K562 (cell line): ENCODE measurements around the gene URGCP. TPM values are rescaled to one million over a fixed set of nuclear protein-coding genes. Genes with fewer than 3 reads are reported as not detected.
A peak's percentile ranks its signal among the peaks of the same experiment; 100 is the strongest.

ENCODE experiments used
- ATF7 ChIP-seq: fragments of 450-650 bp; IDR thresholded peaks from 2 replicates; pipeline ENCODE4 v1.7.1; 2014; ENCODE audit warnings: mild to moderate bottlenecking, moderate library complexity
- BRCA1 ChIP-seq, 2 experiments: fragments of 450-650 bp in 1 of 2; sonication (generic) in 1 of 2; formaldehyde crosslinking in 1 of 2; IDR thresholded peaks; 2 replicates each; pipeline versions ENCODE4 v1.5.0 to v1.6.1; 2017 to 2020; ENCODE audit warnings: mild to moderate bottlenecking in 1 of 2, missing genetic modification reagents in 1 of 2
- CCNT2 ChIP-seq: IDR thresholded peaks from 2 replicates; pipeline ENCODE4 v1.6.1; 2011; ENCODE audit warnings: borderline replicate concordance, low read depth, mild to moderate bottlenecking, moderate library complexity, mixed read lengths, low read length; ENCODE audit not compliant: insufficient read length; ENCODE audit errors: extremely low read depth
- JUND ChIP-seq, 2 experiments: IDR thresholded peaks; 2 replicates in 1 of 2; 3 replicates in 1 of 2; pipeline ENCODE4 v1.6.1; 2011; ENCODE audit warnings: borderline replicate concordance in 2 of 2, low read depth in 2 of 2, low read length in 2 of 2, improper control_type of control experiment in 1 of 2, missing biosample characterization in 1 of 2, missing genetic modification characterization in 1 of 2, missing genetic modification reagents in 1 of 2
- SETDB1 ChIP-seq: IDR thresholded peaks from one replicate; pipeline ENCODE4 v1.6.1; 2012; ENCODE audit warnings: low read length, control low read depth, inconsistent platforms
- ZNF143 ChIP-seq: sonication (generic); formaldehyde crosslinking; IDR thresholded peaks from 2 replicates; pipeline ENCODE4 v1.9.0; 2022; ENCODE audit warnings: mild to moderate bottlenecking, missing genetic modification reagents
- ZNF668 ChIP-seq: fragments of 250-450 bp; sonication (Bioruptor Pico); IDR thresholded peaks from 2 replicates; pipeline ENCODE4 v1.8.0; 2022; ENCODE audit warnings: mild to moderate bottlenecking, inconsistent platforms
- polyA plus RNA-seq, 8 experiments: library from polyadenylated mRNA; depleted of rRNA in 4 of 8; stranded (reverse) in 5 of 8; unstranded in 3 of 8; fragments of >200 nt; fragmentation: Nextera tagmentation in 2 of 8; fragmentation: Illumina TruSeq in 1 of 8; extraction: Ambion mirVana in 2 of 8; extraction: Trizol in 1 of 8; gene quantifications; 2 replicates each; pipeline versions ENCODE4 v1.2.1 to v1.2.3, GENCODE V29; 2011 to 2014; ENCODE audit warnings: inconsistent platforms in 1 of 8, missing spikeins in 1 of 8
- total RNA-seq, 7 experiments: library from RNA; depleted of rRNA in 6 of 7; stranded (reverse); fragments of >200 nt in 6 of 7; fragmentation: Illumina TruSeq in 2 of 7; extraction: Trizol in 2 of 7; gene quantifications; 2 replicates each; pipeline versions ENCODE4 v1.2.1 to v1.2.3, GENCODE V29; 2011 to 2021; ENCODE audit warnings: low replicate concordance in 1 of 7
- TF ChIP-seq, protein P1 (sequence below), 2 experiments: fragments of 450-650 bp in 1 of 2; sonication (generic) in 1 of 2; formaldehyde crosslinking in 1 of 2; IDR thresholded peaks; 2 replicates each; pipeline versions ENCODE4 v1.7.1 to v1.9.0; 2016 to 2022; ENCODE audit warnings: inconsistent platforms in 1 of 2, mild to moderate bottlenecking in 1 of 2, missing genetic modification reagents in 1 of 2
- TF ChIP-seq, protein P2 (sequence below): fragments of 200-800 bp; sonication (Bioruptor generic); IDR thresholded peaks from 2 replicates; pipeline ENCODE4 v1.6.1; 2016; ENCODE audit warnings: missing genetic modification characterization, missing compliant biosample characterization

URGCP gene
- total and polyA plus RNA-seq, 9 of the 15 experiments (the other 6 are each of a cell fraction or from before 2014, with no cell fraction given), result 1.7 to 25.8 (median 12.5) TPM

DNA sequence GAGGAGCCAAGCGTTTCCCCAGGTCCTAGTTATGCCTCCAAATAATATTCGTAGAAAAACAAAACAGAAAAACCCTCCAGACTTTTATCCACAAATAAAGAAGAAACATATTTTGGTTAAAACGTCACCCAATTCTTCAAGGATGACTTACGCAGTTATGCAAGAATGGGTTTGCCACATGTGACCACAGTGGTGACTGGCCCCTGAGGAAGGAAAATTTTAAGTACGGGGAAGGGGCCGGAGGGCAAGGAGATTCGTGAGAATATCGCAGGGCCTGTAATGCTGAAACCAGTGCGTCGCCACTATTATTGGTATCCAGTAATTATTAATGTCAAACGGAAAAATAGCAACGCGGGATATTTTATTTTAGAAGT is 36.5 kb downstream of the URGCP start (continued):
- TF ChIP-seq, protein P1, sequence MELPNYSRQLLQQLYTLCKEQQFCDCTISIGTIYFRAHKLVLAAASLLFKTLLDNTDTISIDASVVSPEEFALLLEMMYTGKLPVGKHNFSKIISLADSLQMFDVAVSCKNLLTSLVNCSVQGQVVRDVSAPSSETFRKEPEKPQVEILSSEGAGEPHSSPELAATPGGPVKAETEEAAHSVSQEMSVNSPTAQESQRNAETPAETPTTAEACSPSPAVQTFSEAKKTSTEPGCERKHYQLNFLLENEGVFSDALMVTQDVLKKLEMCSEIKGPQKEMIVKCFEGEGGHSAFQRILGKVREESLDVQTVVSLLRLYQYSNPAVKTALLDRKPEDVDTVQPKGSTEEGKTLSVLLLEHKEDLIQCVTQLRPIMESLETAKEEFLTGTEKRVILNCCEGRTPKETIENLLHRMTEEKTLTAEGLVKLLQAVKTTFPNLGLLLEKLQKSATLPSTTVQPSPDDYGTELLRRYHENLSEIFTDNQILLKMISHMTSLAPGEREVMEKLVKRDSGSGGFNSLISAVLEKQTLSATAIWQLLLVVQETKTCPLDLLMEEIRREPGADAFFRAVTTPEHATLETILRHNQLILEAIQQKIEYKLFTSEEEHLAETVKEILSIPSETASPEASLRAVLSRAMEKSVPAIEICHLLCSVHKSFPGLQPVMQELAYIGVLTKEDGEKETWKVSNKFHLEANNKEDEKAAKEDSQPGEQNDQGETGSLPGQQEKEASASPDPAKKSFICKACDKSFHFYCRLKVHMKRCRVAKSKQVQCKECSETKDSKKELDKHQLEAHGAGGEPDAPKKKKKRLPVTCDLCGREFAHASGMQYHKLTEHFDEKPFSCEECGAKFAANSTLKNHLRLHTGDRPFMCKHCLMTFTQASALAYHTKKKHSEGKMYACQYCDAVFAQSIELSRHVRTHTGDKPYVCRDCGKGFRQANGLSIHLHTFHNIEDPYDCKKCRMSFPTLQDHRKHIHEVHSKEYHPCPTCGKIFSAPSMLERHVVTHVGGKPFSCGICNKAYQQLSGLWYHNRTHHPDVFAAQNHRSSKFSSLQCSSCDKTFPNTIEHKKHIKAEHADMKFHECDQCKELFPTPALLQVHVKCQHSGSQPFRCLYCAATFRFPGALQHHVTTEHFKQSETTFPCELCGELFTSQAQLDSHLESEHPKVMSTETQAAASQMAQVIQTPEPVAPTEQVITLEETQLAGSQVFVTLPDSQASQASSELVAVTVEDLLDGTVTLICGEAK (IDR thresholded peaks at IDR 0.05), result no peak
- TF ChIP-seq, protein P1 (CRISPR knock-in tag; IDR thresholded peaks at IDR 0.05), result no peak
- TF ChIP-seq JUND (IDR thresholded peaks at IDR 0.05; ENCODE audit: borderline replicate concordance, low read depth, low read length), result no peak
- TF ChIP-seq JUND (tag; IDR thresholded peaks at IDR 0.05; ENCODE audit: borderline replicate concordance, low read depth, low read length), result 0 out of 3 replicates have a peak, but pooled peaks have one; percentile 25
- no peak for TF ChIP-seq ZNF143 (CRISPR knock-in tag)
- TF ChIP-seq, protein P2, sequence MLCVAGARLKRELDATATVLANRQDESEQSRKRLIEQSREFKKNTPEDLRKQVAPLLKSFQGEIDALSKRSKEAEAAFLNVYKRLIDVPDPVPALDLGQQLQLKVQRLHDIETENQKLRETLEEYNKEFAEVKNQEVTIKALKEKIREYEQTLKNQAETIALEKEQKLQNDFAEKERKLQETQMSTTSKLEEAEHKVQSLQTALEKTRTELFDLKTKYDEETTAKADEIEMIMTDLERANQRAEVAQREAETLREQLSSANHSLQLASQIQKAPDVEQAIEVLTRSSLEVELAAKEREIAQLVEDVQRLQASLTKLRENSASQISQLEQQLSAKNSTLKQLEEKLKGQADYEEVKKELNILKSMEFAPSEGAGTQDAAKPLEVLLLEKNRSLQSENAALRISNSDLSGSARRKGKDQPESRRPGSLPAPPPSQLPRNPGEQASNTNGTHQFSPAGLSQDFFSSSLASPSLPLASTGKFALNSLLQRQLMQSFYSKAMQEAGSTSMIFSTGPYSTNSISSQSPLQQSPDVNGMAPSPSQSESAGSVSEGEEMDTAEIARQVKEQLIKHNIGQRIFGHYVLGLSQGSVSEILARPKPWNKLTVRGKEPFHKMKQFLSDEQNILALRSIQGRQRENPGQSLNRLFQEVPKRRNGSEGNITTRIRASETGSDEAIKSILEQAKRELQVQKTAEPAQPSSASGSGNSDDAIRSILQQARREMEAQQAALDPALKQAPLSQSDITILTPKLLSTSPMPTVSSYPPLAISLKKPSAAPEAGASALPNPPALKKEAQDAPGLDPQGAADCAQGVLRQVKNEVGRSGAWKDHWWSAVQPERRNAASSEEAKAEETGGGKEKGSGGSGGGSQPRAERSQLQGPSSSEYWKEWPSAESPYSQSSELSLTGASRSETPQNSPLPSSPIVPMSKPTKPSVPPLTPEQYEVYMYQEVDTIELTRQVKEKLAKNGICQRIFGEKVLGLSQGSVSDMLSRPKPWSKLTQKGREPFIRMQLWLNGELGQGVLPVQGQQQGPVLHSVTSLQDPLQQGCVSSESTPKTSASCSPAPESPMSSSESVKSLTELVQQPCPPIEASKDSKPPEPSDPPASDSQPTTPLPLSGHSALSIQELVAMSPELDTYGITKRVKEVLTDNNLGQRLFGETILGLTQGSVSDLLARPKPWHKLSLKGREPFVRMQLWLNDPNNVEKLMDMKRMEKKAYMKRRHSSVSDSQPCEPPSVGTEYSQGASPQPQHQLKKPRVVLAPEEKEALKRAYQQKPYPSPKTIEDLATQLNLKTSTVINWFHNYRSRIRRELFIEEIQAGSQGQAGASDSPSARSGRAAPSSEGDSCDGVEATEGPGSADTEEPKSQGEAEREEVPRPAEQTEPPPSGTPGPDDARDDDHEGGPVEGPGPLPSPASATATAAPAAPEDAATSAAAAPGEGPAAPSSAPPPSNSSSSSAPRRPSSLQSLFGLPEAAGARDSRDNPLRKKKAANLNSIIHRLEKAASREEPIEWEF (CRISPR knock-in tag), result no peak
- TF ChIP-seq CCNT2, result no peak
- no peak for TF ChIP-seq ATF7
- TF ChIP-seq SETDB1, result no peak
- no peak for TF ChIP-seq ZNF668 (CRISPR knock-in tag)
- no peak for TF ChIP-seq BRCA1 (IDR thresholded peaks at IDR 0.05)
- TF ChIP-seq BRCA1 (CRISPR knock-in tag; IDR thresholded peaks at IDR 0.05), result no peak
